ENCODE results near the gene CYBC1.

DNA sequence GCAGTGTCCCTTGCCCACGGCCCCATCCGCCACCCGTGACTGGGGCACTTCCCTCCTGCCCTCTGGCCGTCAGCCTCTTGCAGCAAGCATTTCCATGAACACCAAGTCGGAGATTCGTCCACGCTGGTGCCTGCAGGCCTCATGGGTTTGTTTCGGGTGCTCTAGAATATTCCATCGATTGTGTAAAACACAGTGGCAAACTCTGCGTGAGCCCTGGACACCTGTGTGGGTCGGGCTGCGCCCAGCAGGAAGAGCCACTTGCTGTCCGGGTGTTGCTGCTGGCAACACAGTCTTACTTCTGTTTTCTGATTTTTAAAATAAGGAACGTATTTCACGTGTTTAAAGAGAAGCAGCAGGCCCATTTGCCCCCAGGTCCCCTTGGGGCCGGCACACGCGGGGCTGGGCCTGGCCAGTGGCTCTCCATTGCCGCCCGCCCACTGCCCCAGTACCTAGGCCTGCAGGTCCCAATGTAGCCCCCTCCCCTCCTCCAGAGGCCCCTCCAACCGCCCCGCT lies 10.0 kb downstream of the CYBC1 start:
- TF ChIP-seq BRCA1 (IDR thresholded peaks at IDR 0.05) = no peak
- TF ChIP-seq BRCA1 (CRISPR knock-in tag; IDR thresholded peaks at IDR 0.05) = no peak
- TF ChIP-seq, protein P1, sequence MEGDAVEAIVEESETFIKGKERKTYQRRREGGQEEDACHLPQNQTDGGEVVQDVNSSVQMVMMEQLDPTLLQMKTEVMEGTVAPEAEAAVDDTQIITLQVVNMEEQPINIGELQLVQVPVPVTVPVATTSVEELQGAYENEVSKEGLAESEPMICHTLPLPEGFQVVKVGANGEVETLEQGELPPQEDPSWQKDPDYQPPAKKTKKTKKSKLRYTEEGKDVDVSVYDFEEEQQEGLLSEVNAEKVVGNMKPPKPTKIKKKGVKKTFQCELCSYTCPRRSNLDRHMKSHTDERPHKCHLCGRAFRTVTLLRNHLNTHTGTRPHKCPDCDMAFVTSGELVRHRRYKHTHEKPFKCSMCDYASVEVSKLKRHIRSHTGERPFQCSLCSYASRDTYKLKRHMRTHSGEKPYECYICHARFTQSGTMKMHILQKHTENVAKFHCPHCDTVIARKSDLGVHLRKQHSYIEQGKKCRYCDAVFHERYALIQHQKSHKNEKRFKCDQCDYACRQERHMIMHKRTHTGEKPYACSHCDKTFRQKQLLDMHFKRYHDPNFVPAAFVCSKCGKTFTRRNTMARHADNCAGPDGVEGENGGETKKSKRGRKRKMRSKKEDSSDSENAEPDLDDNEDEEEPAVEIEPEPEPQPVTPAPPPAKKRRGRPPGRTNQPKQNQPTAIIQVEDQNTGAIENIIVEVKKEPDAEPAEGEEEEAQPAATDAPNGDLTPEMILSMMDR (IDR thresholded peaks at IDR 0.05 in 2 of 3, conservative IDR thresholded peaks at IDR 0.05 in 1 of 3; ENCODE audit: insufficient read depth in 2 of 3, low read depth in 1 of 3, low read length in 3 of 3) = no peak
- no peak for TF ChIP-seq POLR2AphosphoS2 (IDR thresholded peaks at IDR 0.05; ENCODE audit: low read length)
- TF ChIP-seq ZFP36 (IDR thresholded peaks at IDR 0.05; ENCODE audit: low read depth, low read length, partially characterized antibody) = no peak
- TF ChIP-seq C11orf30 (IDR thresholded peaks at IDR 0.05; ENCODE audit: low read depth) = no peak
- TF ChIP-seq HNRNPK (IDR thresholded peaks at IDR 0.05; ENCODE audit: low read depth, low read length, poor library complexity, severe bottlenecking) = no peak
- TF ChIP-seq MEF2A (IDR thresholded peaks at IDR 0.05; ENCODE audit: control insufficient read depth, low read depth, low read length) = no peak
- TF ChIP-seq CTBP1 (IDR thresholded peaks at IDR 0.05; ENCODE audit: borderline replicate concordance) = no peak

Data from K562 (cell line).